H1 (cell line): ENCODE measurements around the gene TUBE1. TPM values are rescaled to one million over a fixed set of nuclear protein-coding genes. Genes with fewer than 3 reads are reported as not detected.

Experiments
- CTCF ChIA-PET: fragments of 300-600 bp; sonication (Branson Sonifier 250); formaldehyde crosslinking; loops from one replicate; lab custom pipeline; 2021; ENCODE audit not compliant: partially characterized antibody; lab: Charles Lee
- POLR2A ChIA-PET: fragments of 300-600 bp; sonication (Branson Sonifier 250); formaldehyde crosslinking; loops from one replicate; lab custom pipeline; 2021; ENCODE audit warnings: inconsistent platforms; ENCODE audit not compliant: partially characterized antibody; lab: Charles Lee
- DNase-seq, 2 experiments: peaks; one replicate each; pipeline versions ENCODE4 v3.0.0 to v3.0.0-alpha.2; 2010 to 2022; ENCODE audit warnings: low spot score in 2 of 2, low read depth in 1 of 2, mixed read lengths in 1 of 2
- FAIRE-seq: peaks from 2 replicates; lab custom pipeline; 2011; peaks lifted over from hg19 to GRCh38; lab: Jason Lieb, UNC
- H2AFZ ChIP-seq: 2 replicates; pipeline ENCODE4 v1.8.1; 2012; ENCODE audit warnings: low read length, inconsistent platforms
- H2AK5ac ChIP-seq: 2 replicates; pipeline ENCODE4 v1.6.1; 2013; ENCODE audit warnings: low read depth, low read length
- H2BK120ac ChIP-seq: replicated peaks from 2 replicates; pipeline ENCODE3; 2013; ENCODE audit warnings: low read depth, low read length, inconsistent platforms
- H2BK12ac ChIP-seq: 2 replicates; pipeline ENCODE4 v1.6.1; 2013; ENCODE audit warnings: low read depth, low read length
- H2BK15ac ChIP-seq: 2 replicates; pipeline ENCODE4 v1.6.1; 2013; ENCODE audit warnings: low read length
- H2BK20ac ChIP-seq: 2 replicates; pipeline ENCODE4 v1.6.1; 2013; ENCODE audit warnings: low read length
- H2BK5ac ChIP-seq: 2 replicates; pipeline ENCODE4 v1.6.1; 2013; ENCODE audit warnings: low read depth, low read length
- H3K14ac ChIP-seq: 2 replicates; pipeline ENCODE4 v1.6.1; 2013; ENCODE audit warnings: inconsistent platforms; ENCODE audit not compliant: insufficient read length
- H3K18ac ChIP-seq: 2 replicates; pipeline ENCODE4 v1.6.1; 2013; ENCODE audit warnings: low read length; ENCODE audit errors: extremely low read depth
- H3K23ac ChIP-seq: 2 replicates; pipeline ENCODE4 v1.6.1; 2013; ENCODE audit warnings: inconsistent platforms; ENCODE audit not compliant: insufficient read length
- H3K23me2 ChIP-seq: 2 replicates; pipeline ENCODE4 v1.6.1; 2013; ENCODE audit warnings: low read depth, low read length
- H3K27ac ChIP-seq: 2 replicates; pipeline ENCODE4 v1.6.1; 2011; ENCODE audit warnings: low read depth, low read length, inconsistent platforms
- H3K27me3 ChIP-seq, 4 experiments: replicated peaks in 1 of 4; 1 replicate in 1 of 4; 2 replicates in 3 of 4; pipeline versions ENCODE4 v1.6.1 to v1.8.1; 2011 to 2013; ENCODE audit warnings: low read length in 3 of 4, mild to moderate bottlenecking in 3 of 4, inconsistent platforms in 2 of 4, mixed read lengths in 2 of 4, moderate library complexity in 1 of 4; ENCODE audit not compliant: control insufficient read depth in 3 of 4, insufficient read depth in 3 of 4; ENCODE audit errors: extremely low read depth in 1 of 4
- H3K36me3 ChIP-seq, 4 experiments: 2 replicates each; pipeline versions ENCODE4 v1.6.1 to v1.8.1; 2011 to 2013; ENCODE audit warnings: mild to moderate bottlenecking in 4 of 4, low read length in 3 of 4, moderate library complexity in 2 of 4, control low read depth in 1 of 4, inconsistent platforms in 1 of 4; ENCODE audit not compliant: insufficient read depth in 4 of 4, control insufficient read depth in 2 of 4
- H3K4ac ChIP-seq: replicated peaks from 2 replicates; pipeline ENCODE3; 2013; ENCODE audit warnings: low read length, low read depth, mixed read lengths, inconsistent platforms; ENCODE audit not compliant: insufficient read length
- H3K4me1 ChIP-seq, 4 experiments: replicated peaks in 1 of 4; 1 replicate in 1 of 4; 2 replicates in 3 of 4; pipeline versions ENCODE4 v1.6.1 to v1.8.1; 2011 to 2013; ENCODE audit warnings: low read length in 3 of 4, inconsistent platforms in 2 of 4, mixed read lengths in 1 of 4; ENCODE audit not compliant: insufficient read depth in 4 of 4, control insufficient read depth in 3 of 4
- H3K4me2 ChIP-seq, 2 experiments: 2 replicates each; pipeline versions ENCODE4 v1.6.1 to v1.8.1; 2011 to 2013; ENCODE audit warnings: low read depth in 2 of 2, low read length in 2 of 2, control low read depth in 1 of 2, inconsistent platforms in 1 of 2, mild to moderate bottlenecking in 1 of 2; ENCODE audit not compliant: insufficient read depth in 1 of 2
- H3K4me3 ChIP-seq, 4 experiments: fragments of 200-600, 300-600 bp in 1 of 4; sonication (generic), shearing (Covaris generic), sonication (Bioruptor Twin) in 1 of 4; 2 replicates each; pipeline versions ENCODE4 v1.5.1 to v1.8.1; 2011 to 2016; ENCODE audit warnings: low read length in 4 of 4, low read depth in 3 of 4, control low read depth in 2 of 4, inconsistent platforms in 2 of 4, mild to moderate bottlenecking in 2 of 4, mixed read lengths in 1 of 4, moderate library complexity in 1 of 4; ENCODE audit not compliant: insufficient read depth in 2 of 4; ENCODE audit errors: extremely low read depth in 1 of 4
- H3K56ac ChIP-seq: replicated peaks from 2 replicates; pipeline ENCODE3; 2013; ENCODE audit warnings: low read depth, mild to moderate bottlenecking, mixed read lengths, low read length, inconsistent platforms; ENCODE audit not compliant: insufficient read length
- H3K79me1 ChIP-seq: 2 replicates; pipeline ENCODE4 v1.6.1; 2013; ENCODE audit warnings: low read depth, low read length, control low read depth
- H3K79me2 ChIP-seq, 2 experiments: 2 replicates each; pipeline versions ENCODE4 v1.6.1 to v1.8.1; 2012 to 2013; ENCODE audit warnings: low read length in 2 of 2, mild to moderate bottlenecking in 2 of 2, inconsistent platforms in 1 of 2; ENCODE audit not compliant: insufficient read depth in 2 of 2, control insufficient read depth in 1 of 2
- H3K9ac ChIP-seq, 4 experiments: replicated peaks in 1 of 4; 1 replicate in 1 of 4; 2 replicates in 3 of 4; pipeline versions ENCODE4 v1.6.1 to v1.8.1; 2011 to 2013; ENCODE audit warnings: low read depth in 3 of 4, low read length in 3 of 4, control low read depth in 2 of 4, mild to moderate bottlenecking in 2 of 4, moderate library complexity in 2 of 4, inconsistent platforms in 1 of 4; ENCODE audit errors: extremely low read depth in 1 of 4
- H3K9me3 ChIP-seq, 2 experiments: 2 replicates each; pipeline versions ENCODE4 v1.6.1 to v1.8.1; 2012 to 2013; ENCODE audit warnings: mild to moderate bottlenecking in 2 of 2, moderate library complexity in 2 of 2, control low read depth in 1 of 2, inconsistent platforms in 1 of 2, low read depth in 1 of 2, low read length in 1 of 2, mixed read lengths in 1 of 2; ENCODE audit not compliant: insufficient read depth in 2 of 2
- H4K20me1 ChIP-seq, 2 experiments: replicated peaks in 1 of 2; 2 replicates each; pipeline versions ENCODE3 to v1.8.1; 2011 to 2013; ENCODE audit warnings: inconsistent platforms in 2 of 2, low read length in 2 of 2, mild to moderate bottlenecking in 1 of 2; ENCODE audit not compliant: insufficient read depth in 2 of 2, control insufficient read depth in 1 of 2
- H4K5ac ChIP-seq: 2 replicates; pipeline ENCODE4 v1.6.1; 2013; ENCODE audit warnings: low read length, low read depth, mixed read lengths, inconsistent platforms; ENCODE audit not compliant: insufficient read length
- H4K8ac ChIP-seq: 2 replicates; pipeline ENCODE4 v1.8.0; 2013; ENCODE audit warnings: mild to moderate bottlenecking, moderate library complexity, low read length, inconsistent platforms; ENCODE audit not compliant: insufficient read depth; ENCODE audit errors: extremely low read depth
- H4K91ac ChIP-seq: replicated peaks from 2 replicates; pipeline ENCODE3; 2013; ENCODE audit warnings: low read length, mixed read lengths, inconsistent platforms; ENCODE audit not compliant: insufficient read length
- CHD2 ChIP-seq: IDR thresholded peaks from 2 replicates; pipeline ENCODE4 v1.6.1; 2012; ENCODE audit warnings: low read length, improper control_type of control experiment
- EGR1 ChIP-seq: IDR thresholded peaks from 2 replicates; pipeline ENCODE4 v1.6.1; 2011; ENCODE audit warnings: low read depth, low read length, borderline replicate concordance
- GTF2F1 ChIP-seq: IDR thresholded peaks from 2 replicates; pipeline ENCODE4 v1.6.1; 2012; ENCODE audit warnings: low read depth, low read length, improper control_type of control experiment, borderline replicate concordance
- HDAC2 ChIP-seq, 2 experiments: fragments of 300-600 bp in 1 of 2; sonication (generic) in 1 of 2; IDR thresholded peaks; 2 replicates each; pipeline ENCODE4 v1.6.1; 2011 to 2012; ENCODE audit warnings: low read depth in 2 of 2, low read length in 2 of 2, mild to moderate bottlenecking in 2 of 2, moderate library complexity in 2 of 2, borderline replicate concordance in 1 of 2, inconsistent platforms in 1 of 2
- HDAC6 ChIP-seq: IDR thresholded peaks from one replicate; pipeline ENCODE4 v1.7.1; 2012; ENCODE audit warnings: low read depth, mild to moderate bottlenecking, inconsistent platforms, low read length, moderate library complexity
- KDM5A ChIP-seq: fragments of 200-600 bp; IDR thresholded peaks from 2 replicates; pipeline ENCODE4 v1.7.1; 2012; ENCODE audit warnings: mild to moderate bottlenecking, low read length, inconsistent platforms, mixed read lengths
- NANOG ChIP-seq: IDR thresholded peaks from 2 replicates; pipeline ENCODE4 v1.6.1; 2011; ENCODE audit warnings: low read length, low read depth, mild to moderate bottlenecking, inconsistent platforms; ENCODE audit not compliant: insufficient read depth, poor library complexity, severe bottlenecking
- PHF8 ChIP-seq: fragments of 200-600 bp; sonication (generic); conservative IDR thresholded peaks from 2 replicates; pipeline ENCODE4 v1.7.1; 2012; ENCODE audit warnings: low read depth, mild to moderate bottlenecking, inconsistent platforms, low read length, moderate library complexity
- POLR2AphosphoS5 ChIP-seq: IDR thresholded peaks from 2 replicates; pipeline ENCODE4 v1.6.1; 2011; ENCODE audit warnings: low read depth, low read length
- RXRA ChIP-seq: IDR thresholded peaks from 2 replicates; pipeline ENCODE4 v1.6.1; 2011; ENCODE audit warnings: low read depth, mild to moderate bottlenecking, low read length, moderate library complexity; ENCODE audit not compliant: insufficient read depth
- SIN3A ChIP-seq, 2 experiments: IDR thresholded peaks in 1 of 2; conservative IDR thresholded peaks in 1 of 2; 2 replicates each; pipeline ENCODE4 v1.6.1; 2011 to 2012; ENCODE audit warnings: low read length in 2 of 2, improper control_type of control experiment in 1 of 2, low read depth in 1 of 2, mild to moderate bottlenecking in 1 of 2
- SIRT6 ChIP-seq: IDR thresholded peaks from one replicate; pipeline ENCODE4 v1.7.1; 2012; ENCODE audit warnings: low read length, inconsistent platforms
- TAF1 ChIP-seq: IDR thresholded peaks from 2 replicates; pipeline ENCODE4 v1.6.1; 2011; ENCODE audit warnings: mild to moderate bottlenecking, low read depth, low read length
- WGBS, 2 experiments: shearing (Covaris generic) in 1 of 2; methylation state at CpG; one replicate each; pipeline versions ENCODE4 v1.1.6 to v1.1.7; 2013 to 2015; ENCODE audit warnings: low lambda C conversion rate in 2 of 2, mixed read lengths in 2 of 2, inconsistent platforms in 1 of 2, low coverage in 1 of 2, missing lambda C conversion rate in 1 of 2; ENCODE audit not compliant: insufficient replicate concordance in 2 of 2, insufficient coverage in 1 of 2, insufficient read length in 1 of 2; ENCODE audit errors: extremely low coverage in 1 of 2, missing lambda C conversion rate in 1 of 2; 5-methylcytosine and 5-hydroxymethylcytosine counted together
- polyA plus RNA-seq, 7 experiments: library from polyadenylated mRNA; depleted of rRNA in 3 of 7; stranded (reverse) in 5 of 7; unstranded in 2 of 7; fragments of >200 nt in 5 of 7; fragments of 200-250 nt in 2 of 7; gene quantifications; 1 replicate in 5 of 7; 2 replicates in 1 of 7; 4 replicates in 1 of 7; pipeline versions ENCODE4 v1.2.1 to v1.2.3, GENCODE V29; 2011 to 2013; ENCODE audit warnings: missing spikeins in 2 of 7, mixed read lengths in 2 of 7
- total RNA-seq: library from RNA; stranded (reverse); fragmentation: NEBNext Ultra II Directional; extraction: Animal tissue kit (Norgen Biotek cat#: 25700); gene quantifications from 2 replicates; pipeline ENCODE4 v1.2.1, GENCODE V29; 2021

The TUBE1 gene
- total and polyA plus RNA-seq, 2 of the 8 experiments (the other 6 are each of a cell fraction or from before 2014, with no cell fraction given) = 8.0 to 15.9 TPM

DNA sequence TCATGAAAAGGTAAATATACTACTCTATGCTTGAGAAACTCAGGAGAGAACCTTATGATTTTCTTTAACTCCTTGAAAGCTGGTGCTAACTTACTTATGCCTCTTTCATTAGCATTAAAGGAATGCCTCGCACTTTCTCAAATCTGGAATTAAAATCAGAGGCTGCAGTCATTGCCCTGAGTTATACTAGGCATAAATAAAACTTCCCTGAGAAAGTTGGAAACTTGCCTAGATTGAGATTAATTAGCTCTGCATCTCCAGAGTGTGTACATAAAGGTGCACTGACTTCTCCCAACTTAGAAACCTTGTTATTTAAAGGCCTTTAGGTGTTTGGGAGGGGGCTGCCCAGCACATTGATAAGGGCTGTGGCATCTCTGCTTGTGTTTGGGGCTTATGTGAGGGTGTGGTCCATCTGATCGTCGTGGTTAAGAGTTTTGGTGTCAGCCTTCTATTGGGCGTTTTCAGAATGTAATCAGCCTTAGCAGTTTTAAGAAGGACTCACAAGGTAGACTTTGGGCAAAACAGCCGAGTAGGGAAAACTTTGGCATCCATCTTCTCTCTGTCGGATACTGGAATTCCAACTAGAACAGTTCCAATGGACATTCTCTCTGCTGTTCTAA lies 65.5 kb downstream of the TUBE1 start:
- Histone ChIP-seq H2BK15ac (no peak overlapping the region), H4K20me1 (no peaks in the 10 kb centered on the region), H3K4ac (no peak overlapping the region), H4K5ac (no peak overlapping the region), H3K4me2 (no peak overlapping the region), H3K56ac (no peak overlapping the region), H2BK120ac (no peak overlapping the region), H3K14ac (no peak overlapping the region), H3K79me2 (no peaks in the 10 kb centered on the region), H2BK5ac (no peak overlapping the region), H3K23ac (no peak overlapping the region), H4K91ac (no peak overlapping the region), H3K23me2 (no peaks in the 10 kb centered on the region; the same call in 1 of the 2 replicates), H3K4me1 (no peaks in the 10 kb centered on the region), H3K9ac (no peak overlapping the region), H3K79me1 (no peaks in the 10 kb centered on the region), H3K18ac (no peak overlapping the region), H2BK12ac (no peak overlapping the region), H2AK5ac (no peak overlapping the region), H3K27ac (no peak overlapping the region), H3K4me3 (no peak overlapping the region), H2AFZ (no peak overlapping the region), H2BK20ac (no peak overlapping the region), H4K8ac (no peak overlapping the region), H3K36me3 (no peaks in the 10 kb centered on the region), H3K9me3 (peaks cover 3 to 4% of the 10 kb centered on the region in 2 experiments; a peak in 1 of 4 replicates), H3K27me3 (no peaks in the 10 kb centered on the region)
- DNase-seq (no peak), FAIRE-seq (no peak)
- 78% methylated on average over 6 of the region's 6 CpGs; no CpG with 5 or more reads in 1 of the 2 experiments for WGBS, 2 experiments
- POLR2A ChIA-PET = no interaction called here
- CTCF ChIA-PET = interaction anchor here (0.7 to 12.2 kb wide), 7 partner anchors 6 to 295 kb away, joined by 3 to 92 read pairs (median 4); no protein-coding TSS in a partner anchor
- TF ChIP-seq HDAC2 (IDR thresholded peaks at IDR 0.05; ENCODE audit: borderline replicate concordance in 1 of 2, low read depth in 2 of 2, low read length in 2 of 2) = no peak
- no peak for TF ChIP-seq GTF2F1
- no peak for TF ChIP-seq HDAC6
- TF ChIP-seq RXRA = no peak
- no peak for TF ChIP-seq PHF8
- TF ChIP-seq NANOG = no peak
- no peak for TF ChIP-seq CHD2
- no peak for TF ChIP-seq SIRT6
- no peak for TF ChIP-seq TAF1
- no peak for TF ChIP-seq POLR2AphosphoS5
- no peak for TF ChIP-seq EGR1
- TF ChIP-seq SIN3A (conservative IDR thresholded peaks at IDR 0.05 in 1 of 2, IDR thresholded peaks at IDR 0.05 in 1 of 2; ENCODE audit: low read depth in 1 of 2, low read length in 2 of 2) = no peak
- TF ChIP-seq KDM5A = no peak
